OCI-LY1 (cell line): ENCODE results near the gene NLRP9.

Source experiments
- H2AFZ ChIP-seq: fragments of 200-600 bp; sonication (generic), shearing (Covaris generic); 2 replicates; pipeline ENCODE4 v1.6.0; 2014; ENCODE audit warnings: antibody characterized with exemption, mild to moderate bottlenecking, low read length
- H3F3A ChIP-seq: fragments of 200-600 bp; sonication (generic), shearing (Covaris generic); 2 replicates; pipeline ENCODE4 v1.6.0; 2014; ENCODE audit warnings: mild to moderate bottlenecking, antibody characterized with exemption, low read length, moderate library complexity; ENCODE audit not compliant: insufficient read depth
- H3K27ac ChIP-seq: fragments of 200-600 bp; sonication (generic); 2 replicates; pipeline ENCODE4 v1.5.1; 2014; ENCODE audit warnings: low read length, mixed run types, mild to moderate bottlenecking, low read depth; ENCODE audit not compliant: poor library complexity, severe bottlenecking
- H3K27me3 ChIP-seq: fragments of 200-600 bp; sonication (generic); 2 replicates; pipeline ENCODE4 v1.6.0; 2014; ENCODE audit warnings: antibody characterized with exemption, mild to moderate bottlenecking, low read length, moderate library complexity; ENCODE audit not compliant: insufficient read depth
- H3K36me3 ChIP-seq: fragments of 200-600 bp; sonication (generic); 2 replicates; pipeline ENCODE4 v1.6.1; 2014; ENCODE audit warnings: mild to moderate bottlenecking, antibody characterized with exemption, low read length, moderate library complexity, mixed read lengths; ENCODE audit not compliant: insufficient read depth
- H3K4me1 ChIP-seq: fragments of 200-600 bp; sonication (generic); 2 replicates; pipeline ENCODE4 v1.5.1; 2014; ENCODE audit warnings: mild to moderate bottlenecking, low read length, moderate library complexity; ENCODE audit not compliant: insufficient read depth, severe bottlenecking
- H3K4me2 ChIP-seq: fragments of 200-600 bp; sonication (generic), shearing (Covaris generic); 2 replicates; pipeline ENCODE4 v1.6.1; 2014; ENCODE audit warnings: low read length
- H3K4me3 ChIP-seq: fragments of 200-600 bp; sonication (generic); 2 replicates; pipeline ENCODE4 v1.5.1; 2014; ENCODE audit warnings: low read length, low read depth, mild to moderate bottlenecking, mixed read lengths; ENCODE audit not compliant: poor library complexity, severe bottlenecking
- H3K79me2 ChIP-seq: fragments of 200-600 bp; shearing (Covaris generic); 2 replicates; pipeline ENCODE4 v1.6.1; 2016; ENCODE audit warnings: mixed run types, low read length, mixed read lengths; ENCODE audit not compliant: insufficient read depth
- H3K9ac ChIP-seq: fragments of 200-600 bp; sonication (generic), shearing (Covaris generic); 2 replicates; pipeline ENCODE4 v1.6.1; 2014; ENCODE audit warnings: mild to moderate bottlenecking, low read length, mixed read lengths
- H3K9me2 ChIP-seq: fragments of 200-600 bp; sonication (generic), shearing (Covaris generic); 2 replicates; pipeline ENCODE4 v1.6.1; 2014; ENCODE audit warnings: low read depth, mild to moderate bottlenecking, low read length, mixed read lengths
- H3K9me3 ChIP-seq: fragments of 200-600 bp; shearing (Covaris generic); 2 replicates; pipeline ENCODE4 v1.6.1; 2014; ENCODE audit warnings: low read length, mixed read lengths
- H4K20me1 ChIP-seq: fragments of 200-600 bp; sonication (generic), shearing (Covaris generic); 2 replicates; pipeline ENCODE4 v1.6.0; 2016; ENCODE audit warnings: mild to moderate bottlenecking, low read length; ENCODE audit not compliant: insufficient read depth
- EZH2 ChIP-seq: fragments of 200-600 bp; sonication (generic), shearing (Covaris generic); IDR thresholded peaks from 2 replicates; pipeline ENCODE4 v1.8.0; 2017; ENCODE audit warnings: borderline replicate concordance, mixed run types, mild to moderate bottlenecking, antibody characterized with exemption, low read length, moderate library complexity, mixed read lengths
- TF ChIP-seq, protein P1 (sequence below): fragments of 200-600 bp; sonication (generic), shearing (Covaris generic); IDR thresholded peaks from 2 replicates; pipeline ENCODE4 v1.5.1; 2017; ENCODE audit warnings: mild to moderate bottlenecking, antibody characterized with exemption, low read length, moderate library complexity, mixed read lengths

Gene NLRP9

DNA sequence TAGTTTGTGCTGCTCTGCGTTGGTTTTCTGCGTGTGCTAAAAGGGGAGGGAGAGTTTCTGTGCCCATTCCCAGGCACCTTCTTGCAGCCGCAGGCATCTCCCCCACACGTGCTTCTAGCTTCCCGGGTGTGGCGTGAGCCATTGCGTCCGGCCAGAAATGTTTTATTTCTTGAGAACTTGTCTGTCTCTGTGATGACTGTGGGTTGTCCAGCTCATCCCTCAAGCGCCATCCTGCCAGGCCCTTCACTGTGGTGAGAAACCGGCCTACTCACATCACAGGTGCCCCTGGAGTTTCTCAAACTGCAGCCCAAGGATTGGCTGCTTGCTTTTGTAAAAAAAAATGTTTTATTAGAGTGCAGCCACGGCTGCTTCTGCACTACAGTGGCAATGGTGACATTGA lies 39.0 kb downstream of the NLRP9 start:
- Histone ChIP-seq H3K4me3 (no peak overlapping the region), H3F3A (no peaks in the 10 kb centered on the region)

DNA sequence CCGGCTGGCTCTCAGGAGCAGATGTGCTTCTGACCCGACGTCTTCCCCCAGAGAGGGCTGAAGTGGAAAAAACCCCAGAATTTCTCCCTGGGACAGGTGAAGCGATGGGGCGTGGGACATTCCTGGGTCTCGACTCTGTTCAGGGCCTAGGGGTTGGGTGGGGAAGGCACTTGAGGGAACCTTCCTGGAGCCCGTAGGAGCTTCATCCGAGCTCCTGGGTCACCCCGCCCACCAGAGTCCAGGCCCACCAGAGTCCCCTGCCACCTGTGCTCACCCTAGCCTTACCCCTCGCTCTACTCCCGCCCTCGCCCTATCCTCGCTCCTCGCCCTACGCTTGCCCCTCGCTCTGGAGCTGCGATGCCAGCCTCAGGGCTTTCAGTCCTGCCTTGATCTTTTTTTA lies 39.9 kb downstream of the NLRP9 start:
- H3K4me2 ChIP-seq = no peak overlapping the region
- H3K36me3 ChIP-seq = peaks cover 66% of the 10 kb centered on the region
- H3K27ac ChIP-seq = no peak overlapping the region
- no peak overlapping the region for H2AFZ ChIP-seq
- H3K27me3 ChIP-seq = no peaks in the 10 kb centered on the region
- no peaks in the 10 kb centered on the region for H4K20me1 ChIP-seq
- no peaks in the 10 kb centered on the region for H3F3A ChIP-seq
- no peaks in the 10 kb centered on the region for H3K9me2 ChIP-seq
- no peaks in the 10 kb centered on the region for H3K79me2 ChIP-seq
- no peak overlapping the region for H3K4me3 ChIP-seq
- no peaks in the 10 kb centered on the region for H3K9me3 ChIP-seq
- H3K9ac ChIP-seq = no peak overlapping the region
- H3K4me1 ChIP-seq = no peaks in the 10 kb centered on the region
- TF ChIP-seq EZH2 = no peak

More for the DNA sequence above, 39.0 kb downstream of the NLRP9 start:
- H4K20me1 ChIP-seq = no peaks in the 10 kb centered on the region
- H3K9ac ChIP-seq = no peak overlapping the region
- H3K9me2 ChIP-seq = no peaks in the 10 kb centered on the region
- H3K4me1 ChIP-seq = no peaks in the 10 kb centered on the region
- H3K79me2 ChIP-seq = no peaks in the 10 kb centered on the region
- H3K27ac ChIP-seq = no peak overlapping the region
- no peaks in the 10 kb centered on the region for H3K9me3 ChIP-seq
- no peak overlapping the region for H3K4me2 ChIP-seq
- H3K36me3 ChIP-seq = peaks cover 61% of the 10 kb centered on the region
- H2AFZ ChIP-seq = no peak overlapping the region
- TF ChIP-seq, protein P1, sequence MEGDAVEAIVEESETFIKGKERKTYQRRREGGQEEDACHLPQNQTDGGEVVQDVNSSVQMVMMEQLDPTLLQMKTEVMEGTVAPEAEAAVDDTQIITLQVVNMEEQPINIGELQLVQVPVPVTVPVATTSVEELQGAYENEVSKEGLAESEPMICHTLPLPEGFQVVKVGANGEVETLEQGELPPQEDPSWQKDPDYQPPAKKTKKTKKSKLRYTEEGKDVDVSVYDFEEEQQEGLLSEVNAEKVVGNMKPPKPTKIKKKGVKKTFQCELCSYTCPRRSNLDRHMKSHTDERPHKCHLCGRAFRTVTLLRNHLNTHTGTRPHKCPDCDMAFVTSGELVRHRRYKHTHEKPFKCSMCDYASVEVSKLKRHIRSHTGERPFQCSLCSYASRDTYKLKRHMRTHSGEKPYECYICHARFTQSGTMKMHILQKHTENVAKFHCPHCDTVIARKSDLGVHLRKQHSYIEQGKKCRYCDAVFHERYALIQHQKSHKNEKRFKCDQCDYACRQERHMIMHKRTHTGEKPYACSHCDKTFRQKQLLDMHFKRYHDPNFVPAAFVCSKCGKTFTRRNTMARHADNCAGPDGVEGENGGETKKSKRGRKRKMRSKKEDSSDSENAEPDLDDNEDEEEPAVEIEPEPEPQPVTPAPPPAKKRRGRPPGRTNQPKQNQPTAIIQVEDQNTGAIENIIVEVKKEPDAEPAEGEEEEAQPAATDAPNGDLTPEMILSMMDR = no peak
- no peak for TF ChIP-seq EZH2
- H3K27me3 ChIP-seq = no peaks in the 10 kb centered on the region

DNA sequence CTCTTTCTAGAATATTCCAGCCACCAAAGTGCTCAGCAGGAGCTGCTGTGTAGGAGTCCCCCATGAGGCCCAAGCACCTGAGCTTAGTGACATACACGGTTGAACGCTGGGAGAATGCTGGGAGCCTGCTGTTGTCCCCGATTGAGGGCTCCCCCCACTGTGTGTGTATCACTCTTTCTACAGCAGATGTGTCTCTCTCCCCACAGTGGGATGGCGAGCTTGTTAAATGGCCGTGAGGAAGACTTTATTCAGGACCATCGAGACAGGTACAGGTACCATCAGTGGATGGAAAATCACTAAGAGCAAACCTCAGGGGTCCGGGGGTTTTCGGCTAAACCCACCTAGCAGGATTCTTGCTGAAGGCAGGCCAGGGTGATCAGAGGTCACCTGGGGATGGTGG lies 40.5 kb downstream of the NLRP9 start:
- no peaks in the 10 kb centered on the region for H3K9me2 ChIP-seq
- H3K9ac ChIP-seq = no peak overlapping the region
- peaks cover 71% of the 10 kb centered on the region for H3K36me3 ChIP-seq
- no peak overlapping the region for H3K4me2 ChIP-seq
- no peaks in the 10 kb centered on the region for H3K4me1 ChIP-seq
- H3K79me2 ChIP-seq = no peaks in the 10 kb centered on the region
- no peaks in the 10 kb centered on the region for H4K20me1 ChIP-seq
- H3K4me3 ChIP-seq = no peak overlapping the region
- H3K27me3 ChIP-seq = no peaks in the 10 kb centered on the region
- no peaks in the 10 kb centered on the region for H3K9me3 ChIP-seq
- H2AFZ ChIP-seq = no peak overlapping the region
- no peaks in the 10 kb centered on the region for H3F3A ChIP-seq
- no peak overlapping the region for H3K27ac ChIP-seq
- no peak for TF ChIP-seq EZH2
- TF ChIP-seq, protein P1 = no peak

DNA sequence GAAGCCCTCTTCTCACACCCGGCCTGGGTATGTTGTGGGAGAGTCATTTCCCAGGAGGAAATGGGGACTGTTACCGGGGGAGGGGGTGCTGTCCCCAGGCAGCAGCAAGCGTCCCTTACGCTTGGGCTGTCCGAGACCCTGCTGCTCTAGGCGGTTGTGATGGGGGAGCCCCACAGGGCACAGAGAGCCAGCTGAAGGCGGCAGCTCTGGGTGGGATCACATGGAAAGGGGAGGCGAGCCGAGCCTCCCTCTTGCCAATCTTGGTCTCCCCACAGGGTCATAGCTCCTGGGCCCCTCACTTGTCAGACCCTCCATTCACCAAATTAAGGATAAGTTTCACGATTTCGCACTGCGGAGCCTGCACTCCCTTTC lies 41.1 kb downstream of the NLRP9 start:
- H3K79me2 ChIP-seq = no peaks in the 10 kb centered on the region
- H3K9ac ChIP-seq = no peak overlapping the region
- H3K4me2 ChIP-seq = no peak overlapping the region
- no peak overlapping the region for H3K27ac ChIP-seq
- no peak overlapping the region for H3K4me3 ChIP-seq
- no peaks in the 10 kb centered on the region for H3K9me3 ChIP-seq
- H3K36me3 ChIP-seq = peaks cover 71% of the 10 kb centered on the region
- no peaks in the 10 kb centered on the region for H3K4me1 ChIP-seq
- no peaks in the 10 kb centered on the region for H3K27me3 ChIP-seq
- no peaks in the 10 kb centered on the region for H3K9me2 ChIP-seq
- no peak for TF ChIP-seq EZH2
- TF ChIP-seq, protein P1 = no peak
- H3F3A ChIP-seq = no peaks in the 10 kb centered on the region
- H4K20me1 ChIP-seq = no peaks in the 10 kb centered on the region
- no peak overlapping the region for H2AFZ ChIP-seq
